ENCODE results near the gene COL6A1. TPM values are rescaled to one million over a fixed set of nuclear protein-coding genes. Genes with fewer than 3 reads are reported as not detected.
"Not testable (repeated sequence)": the region's sequence is repeated elsewhere in the genome, so short reads cannot be mapped to it uniquely, and the experiment has no call there.

COL6A1 gene
- total RNA-seq, 1 donor from 2014 or later: 270 TPM

- H3K9me3 ChIP-seq (ENCODE audit: control insufficient read depth in 3 of 3, low read length in 3 of 3): no peaks in the 10 kb centered on the region
- H3K4me1 ChIP-seq (ENCODE audit: control insufficient read depth in 3 of 3, insufficient read depth in 3 of 3, low read length in 3 of 3): peaks cover 5 to 11% (median 6%) of the 10 kb centered on the region in 3 donors
- H3K27me3 ChIP-seq (ENCODE audit: control insufficient read depth in 3 of 3, insufficient read depth in 3 of 3, low read length in 3 of 3): peaks cover 26 to 51% (median 29%) of the 10 kb centered on the region in 3 donors
- H3K9ac ChIP-seq (ENCODE audit: low read depth in 1 of 3, low read length in 3 of 3): no peak overlapping the region
- no peaks in the 10 kb centered on the region for H3K36me3 ChIP-seq (ENCODE audit: control insufficient read depth in 3 of 3, insufficient read depth in 3 of 3, low read length in 3 of 3)
- H3K27ac ChIP-seq (ENCODE audit: low read depth, low read length): no peak overlapping the region
- no peak overlapping the region for H3K4me3 ChIP-seq (ENCODE audit: low read length in 3 of 3)
Measured at GRCh38 chr21:45945066-45945867, 36.3 kb upstream of the COL6A1 start.

GRCh38 chr21:45945868-45946210 lies 35.7 kb upstream of the COL6A1 start:
- Histone ChIP-seq H3K27ac (ENCODE audit: low read depth, low read length) (no peak overlapping the region), H3K4me3 (ENCODE audit: low read length in 3 of 3) (no peak overlapping the region), H3K9ac (ENCODE audit: low read depth in 1 of 3, low read length in 3 of 3) (no peak overlapping the region), H3K9me3 (ENCODE audit: control insufficient read depth in 3 of 3, low read length in 3 of 3) (no peaks in the 10 kb centered on the region), H3K27me3 (ENCODE audit: control insufficient read depth in 3 of 3, insufficient read depth in 3 of 3, low read length in 3 of 3) (peaks cover 31 to 55% (median 35%) of the 10 kb centered on the region in 3 donors), H3K4me1 (ENCODE audit: control insufficient read depth in 3 of 3, insufficient read depth in 3 of 3, low read length in 3 of 3) (peaks cover 11 to 15% (median 11%) of the 10 kb centered on the region in 3 donors), H3K36me3 (ENCODE audit: control insufficient read depth in 3 of 3, insufficient read depth in 3 of 3, low read length in 3 of 3) (no peaks in the 10 kb centered on the region)

- no peak overlapping the region for H3K4me3 ChIP-seq (ENCODE audit: low read length in 3 of 3)
- no peak overlapping the region for H3K27ac ChIP-seq (ENCODE audit: low read depth, low read length)
- H3K9ac ChIP-seq (ENCODE audit: low read depth in 1 of 3, low read length in 3 of 3): no peak overlapping the region
- peaks cover 30 to 60% (median 44%) of the 10 kb centered on the region in 3 donors for H3K27me3 ChIP-seq (ENCODE audit: control insufficient read depth in 3 of 3, insufficient read depth in 3 of 3, low read length in 3 of 3)
- no peaks in the 10 kb centered on the region for H3K9me3 ChIP-seq (ENCODE audit: control insufficient read depth in 3 of 3, low read length in 3 of 3)
- no peaks in the 10 kb centered on the region for H3K36me3 ChIP-seq (ENCODE audit: control insufficient read depth in 3 of 3, insufficient read depth in 3 of 3, low read length in 3 of 3)
- peaks cover 11 to 17% (median 12%) of the 10 kb centered on the region in 3 donors for H3K4me1 ChIP-seq (ENCODE audit: control insufficient read depth in 3 of 3, insufficient read depth in 3 of 3, low read length in 3 of 3)
Measured at GRCh38 chr21:45947296-45947695, 34.3 kb upstream of the COL6A1 start.

- Histone ChIP-seq H3K27ac (ENCODE audit: low read depth, low read length) (no peak overlapping the region), H3K4me3 (ENCODE audit: low read length in 3 of 3) (no peak overlapping the region), H3K9ac (ENCODE audit: low read depth in 1 of 3, low read length in 3 of 3) (no peak overlapping the region), H3K27me3 (ENCODE audit: control insufficient read depth in 3 of 3, insufficient read depth in 3 of 3, low read length in 3 of 3) (peaks cover 29 to 58% (median 44%) of the 10 kb centered on the region in 3 donors), H3K4me1 (ENCODE audit: control insufficient read depth in 3 of 3, insufficient read depth in 3 of 3, low read length in 3 of 3) (peaks cover 11 to 17% (median 12%) of the 10 kb centered on the region in 3 donors), H3K36me3 (ENCODE audit: control insufficient read depth in 3 of 3, insufficient read depth in 3 of 3, low read length in 3 of 3) (no peaks in the 10 kb centered on the region), H3K9me3 (ENCODE audit: control insufficient read depth in 3 of 3, low read length in 3 of 3) (no peaks in the 10 kb centered on the region)
Measured at GRCh38 chr21:45947716-45948255, 33.8 kb upstream of the COL6A1 start.

- no peak overlapping the region for H3K27ac ChIP-seq (ENCODE audit: low read depth, low read length)
- H3K36me3 ChIP-seq (ENCODE audit: control insufficient read depth in 3 of 3, insufficient read depth in 3 of 3, low read length in 3 of 3): no peaks in the 10 kb centered on the region
- peaks cover 23 to 63% (median 44%) of the 10 kb centered on the region in 3 donors for H3K27me3 ChIP-seq (ENCODE audit: control insufficient read depth in 3 of 3, insufficient read depth in 3 of 3, low read length in 3 of 3)
- no peaks in the 10 kb centered on the region for H3K9me3 ChIP-seq (ENCODE audit: control insufficient read depth in 3 of 3, low read length in 3 of 3)
- H3K9ac ChIP-seq (ENCODE audit: low read depth in 1 of 3, low read length in 3 of 3): no peak overlapping the region
- H3K4me1 ChIP-seq (ENCODE audit: control insufficient read depth in 3 of 3, insufficient read depth in 3 of 3, low read length in 3 of 3): peaks cover 11 to 20% (median 12%) of the 10 kb centered on the region in 3 donors
- no peak overlapping the region for H3K4me3 ChIP-seq (ENCODE audit: low read length in 3 of 3)
Measured at GRCh38 chr21:45948576-45949141, 32.9 kb upstream of the COL6A1 start.

GRCh38 chr21:45949928-45950739 lies 31.4 kb upstream of the COL6A1 start:
- Histone ChIP-seq H3K27ac (ENCODE audit: low read depth, low read length) (no peak overlapping the region), H3K36me3 (ENCODE audit: control insufficient read depth in 3 of 3, insufficient read depth in 3 of 3, low read length in 3 of 3) (no peaks in the 10 kb centered on the region), H3K4me3 (ENCODE audit: low read length in 3 of 3) (peak overlapping the region in 1 of 3 donors; percentile 35), H3K9me3 (ENCODE audit: control insufficient read depth in 3 of 3, low read length in 3 of 3) (no peaks in the 10 kb centered on the region), H3K4me1 (ENCODE audit: control insufficient read depth in 3 of 3, insufficient read depth in 3 of 3, low read length in 3 of 3) (peaks cover 11 to 20% (median 12%) of the 10 kb centered on the region in 3 donors), H3K9ac (ENCODE audit: low read depth in 1 of 3, low read length in 3 of 3) (no peak overlapping the region), H3K27me3 (ENCODE audit: control insufficient read depth in 3 of 3, insufficient read depth in 3 of 3, low read length in 3 of 3) (peaks cover 26 to 57% (median 40%) of the 10 kb centered on the region in 3 donors)

- Histone ChIP-seq H3K9me3 (ENCODE audit: control insufficient read depth in 3 of 3, low read length in 3 of 3) (no peaks in the 10 kb centered on the region), H3K4me1 (ENCODE audit: control insufficient read depth in 3 of 3, insufficient read depth in 3 of 3, low read length in 3 of 3) (peaks cover 11 to 20% (median 12%) of the 10 kb centered on the region in 3 donors), H3K27ac (ENCODE audit: low read depth, low read length) (no peak overlapping the region), H3K4me3 (ENCODE audit: low read length in 3 of 3) (peak overlapping the region in 1 of 3 donors; percentile 6), H3K36me3 (ENCODE audit: control insufficient read depth in 3 of 3, insufficient read depth in 3 of 3, low read length in 3 of 3) (no peaks in the 10 kb centered on the region), H3K9ac (ENCODE audit: low read depth in 1 of 3, low read length in 3 of 3) (no peak overlapping the region), H3K27me3 (ENCODE audit: control insufficient read depth in 3 of 3, insufficient read depth in 3 of 3, low read length in 3 of 3) (peaks cover 29 to 57% (median 40%) of the 10 kb centered on the region in 3 donors)
Measured at GRCh38 chr21:45950740-45951515, 30.6 kb upstream of the COL6A1 start.

GRCh38 chr21:45951676-45952075 lies 29.9 kb upstream of the COL6A1 start:
- Histone ChIP-seq H3K4me3 (ENCODE audit: low read length in 3 of 3) (no peak overlapping the region), H3K27me3 (ENCODE audit: control insufficient read depth in 3 of 3, insufficient read depth in 3 of 3, low read length in 3 of 3) (peaks cover 29 to 57% (median 45%) of the 10 kb centered on the region in 3 donors), H3K9ac (ENCODE audit: low read depth in 1 of 3, low read length in 3 of 3) (no peak overlapping the region), H3K9me3 (ENCODE audit: control insufficient read depth in 3 of 3, low read length in 3 of 3) (no peaks in the 10 kb centered on the region), H3K4me1 (ENCODE audit: control insufficient read depth in 3 of 3, insufficient read depth in 3 of 3, low read length in 3 of 3) (peaks cover 11 to 20% (median 12%) of the 10 kb centered on the region in 3 donors), H3K36me3 (ENCODE audit: control insufficient read depth in 3 of 3, insufficient read depth in 3 of 3, low read length in 3 of 3) (no peaks in the 10 kb centered on the region), H3K27ac (ENCODE audit: low read depth, low read length) (no peak overlapping the region)

- Histone ChIP-seq H3K27me3 (ENCODE audit: control insufficient read depth in 3 of 3, insufficient read depth in 3 of 3, low read length in 3 of 3) (peaks cover 27 to 51% (median 43%) of the 10 kb centered on the region in 3 donors), H3K4me1 (ENCODE audit: control insufficient read depth in 3 of 3, insufficient read depth in 3 of 3, low read length in 3 of 3) (peaks cover 12 to 22% (median 15%) of the 10 kb centered on the region in 3 donors)
- not testable (repeated sequence) for H3K36me3 ChIP-seq (ENCODE audit: control insufficient read depth in 3 of 3, insufficient read depth in 3 of 3, low read length in 3 of 3); H3K27ac ChIP-seq (ENCODE audit: low read depth, low read length); H3K9ac ChIP-seq (ENCODE audit: low read depth in 1 of 3, low read length in 3 of 3); H3K9me3 ChIP-seq (ENCODE audit: control insufficient read depth in 3 of 3, low read length in 3 of 3); H3K4me3 ChIP-seq (ENCODE audit: low read length in 3 of 3)
Measured at GRCh38 chr21:45952527-45952926, 29.0 kb upstream of the COL6A1 start.

Measured in skeletal muscle tissue (tissue), 4 donors.